BLaER1 (cell line): ENCODE data around the gene ETV5.

Experiments
- H3K27ac ChIP-seq: shearing (Covaris generic); formaldehyde crosslinking; 2 replicates; pipeline ENCODE4 v1.8.1; 2022
- H3K27me3 ChIP-seq: shearing (Covaris generic); formaldehyde crosslinking; 2 replicates; pipeline ENCODE4 v1.8.1; 2022
- H3K36me3 ChIP-seq: shearing (Covaris generic); formaldehyde crosslinking; 2 replicates; pipeline ENCODE4 v1.8.1; 2022
- H3K4me1 ChIP-seq: shearing (Covaris generic); formaldehyde crosslinking; 2 replicates; pipeline ENCODE4 v1.8.1; 2022
- H3K4me2 ChIP-seq: shearing (Covaris generic); formaldehyde crosslinking; 2 replicates; pipeline ENCODE4 v1.8.1; 2022
- H3K4me3 ChIP-seq: shearing (Covaris generic); formaldehyde crosslinking; 2 replicates; pipeline ENCODE4 v1.8.1; 2022
- H3K9ac ChIP-seq: shearing (Covaris generic); formaldehyde crosslinking; 2 replicates; pipeline ENCODE4 v1.8.1; 2022
- H3K9me3 ChIP-seq: shearing (Covaris generic); formaldehyde crosslinking; 2 replicates; pipeline ENCODE4 v1.8.1; 2022
- H4K20me1 ChIP-seq: shearing (Covaris generic); formaldehyde crosslinking; 2 replicates; pipeline ENCODE4 v1.8.1; 2022
- Cebpa-rat ChIP-seq: shearing (Covaris generic); IDR thresholded peaks from 2 replicates; pipeline ENCODE4 v1.8.1; 2022

The ETV5 gene

GRCh38 chr3:186110975-186111974, 2.4 kb upstream of the ETV5 start:
- peak overlapping the region; percentile 97 for H3K4me2 ChIP-seq
- H3K4me3 ChIP-seq = peak overlapping the region; percentile 69
- TF ChIP-seq Cebpa-rat = no peak
- H3K4me1 ChIP-seq = peaks cover 72% of the 10 kb centered on the region
- H3K9ac ChIP-seq = peak overlapping the region; percentile 80
- H3K9me3 ChIP-seq = no peaks in the 10 kb centered on the region
- peaks cover 24% of the 10 kb centered on the region for H4K20me1 ChIP-seq
- H3K27me3 ChIP-seq = no peaks in the 10 kb centered on the region
- H3K27ac ChIP-seq = peak overlapping the region; percentile 80
- H3K36me3 ChIP-seq = no peaks in the 10 kb centered on the region

- Histone ChIP-seq H3K27ac (peak overlapping the region; percentile 80), H3K9me3 (no peaks in the 10 kb centered on the region), H3K4me3 (peak overlapping the region; percentile 69), H3K4me2 (peak overlapping the region; percentile 97), H3K9ac (peak overlapping the region; percentile 80), H4K20me1 (peaks cover 35% of the 10 kb centered on the region), H3K36me3 (peaks cover 3% of the 10 kb centered on the region; the same call in 1 of the 2 replicates), H3K27me3 (no peaks in the 10 kb centered on the region), H3K4me1 (peaks cover 78% of the 10 kb centered on the region)
- TF ChIP-seq Cebpa-rat = no peak
Measured at GRCh38 chr3:186109897-186110803, 1.3 kb upstream of the ETV5 start.

GRCh38 chr3:186108106-186108940, 566 bp downstream of the ETV5 start:
- Histone ChIP-seq H3K36me3 (peaks cover 21% of the 10 kb centered on the region), H3K9ac (peak overlapping the region; percentile 89), H3K27ac (peak overlapping the region; percentile 92), H3K9me3 (no peaks in the 10 kb centered on the region), H3K4me3 (peak overlapping the region; percentile 88), H4K20me1 (peaks cover 53% of the 10 kb centered on the region), H3K4me2 (peak overlapping the region; percentile 88), H3K27me3 (no peaks in the 10 kb centered on the region), H3K4me1 (peaks cover 78% of the 10 kb centered on the region)
- TF ChIP-seq Cebpa-rat = no peak

GRCh38 chr3:186107215-186108105, 1.4 kb downstream of the ETV5 start:
- Histone ChIP-seq H3K27ac (peak overlapping the region; percentile 92), H3K36me3 (peaks cover 30% of the 10 kb centered on the region), H3K9me3 (no peaks in the 10 kb centered on the region), H4K20me1 (peaks cover 61% of the 10 kb centered on the region), H3K27me3 (no peaks in the 10 kb centered on the region), H3K4me1 (peaks cover 74% of the 10 kb centered on the region), H3K9ac (peak overlapping the region; percentile 89), H3K4me2 (peak overlapping the region; percentile 88), H3K4me3 (peak overlapping the region; percentile 88)
- no peak for TF ChIP-seq Cebpa-rat

- Histone ChIP-seq H3K27ac (0 out of 2 replicates have a peak overlapping the region, but pooled peaks have one; percentile 0), H3K36me3 (peaks cover 46% of the 10 kb centered on the region), H3K9ac (peak overlapping the region; percentile 35), H3K4me1 (peaks cover 69% of the 10 kb centered on the region), H3K4me3 (peak overlapping the region; percentile 88; the same call in 1 of the 2 replicates), H3K4me2 (peak overlapping the region; percentile 88), H3K27me3 (no peaks in the 10 kb centered on the region), H3K9me3 (no peaks in the 10 kb centered on the region), H4K20me1 (peaks cover 74% of the 10 kb centered on the region)
- no peak for TF ChIP-seq Cebpa-rat
Measured at GRCh38 chr3:186105543-186105942, 3.3 kb downstream of the ETV5 start.

- Histone ChIP-seq H3K4me2 (no peak overlapping the region), H4K20me1 (peaks cover 90% of the 10 kb centered on the region), H3K27me3 (no peaks in the 10 kb centered on the region), H3K4me1 (peaks cover 86% of the 10 kb centered on the region), H3K36me3 (peaks cover 68% of the 10 kb centered on the region), H3K4me3 (no peak overlapping the region), H3K27ac (no peak overlapping the region), H3K9me3 (no peaks in the 10 kb centered on the region), H3K9ac (no peak overlapping the region)
- TF ChIP-seq Cebpa-rat = no peak
Measured at GRCh38 chr3:186102687-186103086, 6.2 kb downstream of the ETV5 start.

- H3K27ac ChIP-seq = no peak overlapping the region
- peaks cover 89% of the 10 kb centered on the region for H4K20me1 ChIP-seq
- TF ChIP-seq Cebpa-rat = no peak
- peaks cover 85% of the 10 kb centered on the region for H3K4me1 ChIP-seq
- H3K27me3 ChIP-seq = no peaks in the 10 kb centered on the region
- no peak overlapping the region for H3K4me3 ChIP-seq
- H3K4me2 ChIP-seq = peak overlapping the region; percentile 72; the same call in 1 of the 2 replicates
- no peak overlapping the region for H3K9ac ChIP-seq
- H3K9me3 ChIP-seq = no peaks in the 10 kb centered on the region
- H3K36me3 ChIP-seq = peaks cover 91% of the 10 kb centered on the region
Measured at GRCh38 chr3:186100398-186100797, 8.5 kb downstream of the ETV5 start.

GRCh38 chr3:186099178-186099577, 9.7 kb downstream of the ETV5 start:
- H3K4me2 ChIP-seq = peak overlapping the region; percentile 72
- TF ChIP-seq Cebpa-rat = no peak
- H4K20me1 ChIP-seq = peaks cover 78% of the 10 kb centered on the region; the same call in 1 of the 2 replicates
- 0 out of 2 replicates have a peak overlapping the region, but pooled peaks have one; percentile 4 for H3K9ac ChIP-seq
- H3K27me3 ChIP-seq = no peaks in the 10 kb centered on the region
- peak overlapping the region; percentile 24 for H3K27ac ChIP-seq
- no peaks in the 10 kb centered on the region for H3K9me3 ChIP-seq
- H3K36me3 ChIP-seq = peaks cover 91% of the 10 kb centered on the region
- peaks cover 74% of the 10 kb centered on the region for H3K4me1 ChIP-seq
- no peak overlapping the region for H3K4me3 ChIP-seq
